ENCODE measurements around the gene SLC22A17.

The SLC22A17 gene

DNA sequence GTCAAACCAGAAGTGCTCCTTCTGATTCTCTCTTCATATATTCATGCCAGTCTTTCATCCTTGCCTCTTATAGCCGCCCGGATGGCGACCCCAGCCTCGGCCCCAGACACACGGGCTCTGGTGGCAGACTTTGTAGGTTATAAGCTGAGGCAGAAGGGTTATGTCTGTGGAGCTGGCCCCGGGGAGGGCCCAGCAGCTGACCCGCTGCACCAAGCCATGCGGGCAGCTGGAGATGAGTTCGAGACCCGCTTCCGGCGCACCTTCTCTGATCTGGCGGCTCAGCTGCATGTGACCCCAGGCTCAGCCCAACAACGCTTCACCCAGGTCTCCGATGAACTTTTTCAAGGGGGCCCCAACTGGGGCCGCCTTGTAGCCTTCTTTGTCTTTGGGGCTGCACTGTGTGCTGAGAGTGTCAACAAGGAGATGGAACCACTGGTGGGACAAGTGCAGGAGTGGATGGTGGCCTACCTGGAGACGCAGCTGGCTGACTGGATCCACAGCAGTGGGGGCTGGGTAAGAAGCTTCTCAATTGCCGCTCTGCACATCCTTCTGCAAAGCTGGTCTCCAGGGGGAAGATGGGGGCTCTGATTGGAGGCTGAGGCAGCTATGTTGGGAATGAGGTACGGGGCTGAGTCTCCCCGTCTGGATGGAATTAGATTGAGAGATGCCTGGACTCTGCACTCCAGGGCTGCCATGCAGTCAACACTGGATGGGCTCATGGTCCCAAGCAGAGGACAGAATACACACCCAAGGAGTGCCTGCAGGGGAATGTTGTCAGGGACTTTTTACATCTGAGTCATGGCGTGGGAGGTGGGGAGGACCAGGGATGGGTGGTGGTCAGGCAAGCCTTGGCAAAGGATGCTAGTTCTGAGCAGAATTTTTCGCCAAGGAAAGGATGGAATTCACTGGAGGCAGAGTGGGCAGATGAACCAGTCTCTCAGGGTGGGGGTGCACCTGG, 44.7 kb downstream of the SLC22A17 start:
- CTCF ChIA-PET, result no interaction called here
- POLR2A ChIA-PET, result interaction anchor here (0.7 to 9.6 kb wide), 5 partner anchors 10 to 21 kb away, joined by 3 to 256 read pairs (median 5); partner anchors contain the start of genes HOMEZ and PABPN1
- TF ChIP-seq ARNT (IDR thresholded peaks at IDR 0.05) (no peak), L3MBTL2 (conservative IDR thresholded peaks at IDR 0.05) (no peak), SP1 (IDR thresholded peaks at IDR 0.05) (no peak), FOXM1 (IDR thresholded peaks at IDR 0.05; ENCODE audit: borderline replicate concordance) (no peak), FOXA1 (IDR thresholded peaks at IDR 0.05) (no peak), BHLHE40 (IDR thresholded peaks at IDR 0.05; ENCODE audit: borderline replicate concordance) (no peak), FOXK2 (IDR thresholded peaks at IDR 0.05) (no peak), ZNF384 (IDR thresholded peaks at IDR 0.05) (no peak), SUZ12 (IDR thresholded peaks at IDR 0.05) (no peak), HDGF (IDR thresholded peaks at IDR 0.05; ENCODE audit: borderline replicate concordance) (no peak), LEF1 (IDR thresholded peaks at IDR 0.05; ENCODE audit: borderline replicate concordance) (no peak), ELF4 (IDR thresholded peaks at IDR 0.05) (no peak), TARDBP (IDR thresholded peaks at IDR 0.05) (no peak), CTBP1 (IDR thresholded peaks at IDR 0.05; ENCODE audit: borderline replicate concordance) (no peak)
- no peak for DNase-seq (ENCODE audit: extremely low spot score)

DNA sequence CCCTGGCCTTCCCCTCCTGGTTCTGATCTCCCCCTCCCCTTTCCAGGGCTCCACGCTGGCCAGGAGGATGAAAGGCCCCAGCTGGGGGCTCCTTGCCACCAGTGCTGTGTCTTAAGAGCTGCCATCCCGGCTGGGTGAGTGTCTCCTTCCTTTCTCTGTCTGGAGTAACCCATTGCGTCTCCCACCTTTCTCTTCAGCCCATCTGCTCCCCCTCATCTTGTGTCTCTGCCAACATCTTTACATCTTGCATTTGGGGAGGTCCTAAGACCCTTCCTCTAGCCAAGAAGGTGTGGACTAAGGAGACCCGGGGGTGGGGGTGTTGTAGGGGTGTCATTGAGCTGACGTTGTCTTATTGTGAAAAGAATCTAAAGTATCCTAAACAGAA, 45.5 kb downstream of the SLC22A17 start:
- DNase-seq (ENCODE audit: extremely low spot score), result no peak
- POLR2A ChIA-PET, result interaction anchor here (0.6 to 9.6 kb wide), 7 partner anchors 9 to 853 kb away, joined by 3 to 256 read pairs (median 5); partner anchors contain the start of genes HOMEZ, PABPN1 and SLC22A17
- CTCF ChIA-PET, result interaction anchor here (2.2 kb wide), 1 partner anchor 14 kb away, joined by 8 read pairs; the partner anchor contains the start of gene PABPN1
- TF ChIP-seq, protein P1, sequence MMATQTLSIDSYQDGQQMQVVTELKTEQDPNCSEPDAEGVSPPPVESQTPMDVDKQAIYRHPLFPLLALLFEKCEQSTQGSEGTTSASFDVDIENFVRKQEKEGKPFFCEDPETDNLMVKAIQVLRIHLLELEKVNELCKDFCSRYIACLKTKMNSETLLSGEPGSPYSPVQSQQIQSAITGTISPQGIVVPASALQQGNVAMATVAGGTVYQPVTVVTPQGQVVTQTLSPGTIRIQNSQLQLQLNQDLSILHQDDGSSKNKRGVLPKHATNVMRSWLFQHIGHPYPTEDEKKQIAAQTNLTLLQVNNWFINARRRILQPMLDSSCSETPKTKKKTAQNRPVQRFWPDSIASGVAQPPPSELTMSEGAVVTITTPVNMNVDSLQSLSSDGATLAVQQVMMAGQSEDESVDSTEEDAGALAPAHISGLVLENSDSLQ (IDR thresholded peaks at IDR 0.05), result no peak
- TF ChIP-seq ARNT (IDR thresholded peaks at IDR 0.05) (no peak), FOXK2 (IDR thresholded peaks at IDR 0.05) (no peak), NFRKB (IDR thresholded peaks at IDR 0.05) (no peak), LEF1 (IDR thresholded peaks at IDR 0.05; ENCODE audit: borderline replicate concordance) (no peak), BHLHE40 (IDR thresholded peaks at IDR 0.05; ENCODE audit: borderline replicate concordance) (no peak), SP1 (IDR thresholded peaks at IDR 0.05) (no peak), CTBP1 (IDR thresholded peaks at IDR 0.05; ENCODE audit: borderline replicate concordance) (no peak), L3MBTL2 (conservative IDR thresholded peaks at IDR 0.05) (no peak), HDGF (IDR thresholded peaks at IDR 0.05; ENCODE audit: borderline replicate concordance) (no peak), TARDBP (IDR thresholded peaks at IDR 0.05) (no peak), FOXM1 (IDR thresholded peaks at IDR 0.05; ENCODE audit: borderline replicate concordance) (no peak), ELF4 (IDR thresholded peaks at IDR 0.05) (no peak), SUZ12 (IDR thresholded peaks at IDR 0.05) (no peak), FOXA1 (IDR thresholded peaks at IDR 0.05) (no peak), ZNF384 (IDR thresholded peaks at IDR 0.05) (no peak)

DNA sequence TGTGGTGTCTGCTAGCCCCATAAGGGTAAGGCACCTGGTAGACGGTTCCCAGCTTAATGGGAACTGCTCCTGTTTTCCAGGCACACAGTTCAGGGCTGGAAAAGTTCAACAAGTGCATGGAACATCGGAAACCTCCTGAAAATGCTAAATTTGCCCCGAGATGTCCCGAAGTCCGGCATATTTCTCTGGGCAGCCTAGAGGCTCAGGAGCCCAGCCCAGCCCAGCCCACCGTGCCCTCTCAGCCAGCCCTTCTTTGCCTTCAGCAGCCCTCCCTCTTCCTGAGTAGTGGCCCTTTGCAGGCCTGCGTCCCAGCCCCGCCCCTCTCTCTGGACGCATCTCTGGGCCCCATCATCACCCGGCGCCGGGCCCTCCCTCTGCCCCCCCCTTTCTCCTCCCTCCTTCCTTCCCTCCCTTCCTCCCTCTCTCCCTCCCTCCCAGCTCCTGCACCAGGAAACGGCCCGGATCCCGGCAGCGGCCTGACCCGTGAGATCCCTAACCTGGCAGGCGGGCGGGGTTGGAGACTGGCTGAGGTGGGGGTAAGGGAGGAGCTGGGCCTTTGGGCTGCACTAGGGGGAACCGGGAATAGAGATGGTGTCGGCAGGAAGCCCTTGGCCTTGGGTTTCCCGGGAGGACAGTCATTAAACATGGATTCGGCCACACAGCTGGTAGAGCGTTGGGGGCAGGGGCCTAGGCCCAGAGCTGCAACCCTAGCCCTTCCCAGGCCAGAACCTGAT, 46.1 kb downstream of the SLC22A17 start, which contains the start of gene BCL2L2:
Gene BCL2L2 (plus strand): TSS at position 422 of the 734 bp plus-strand sequence. CDS start 935 bp downstream, outside the sequence.
- ChIA-PET POLR2A (interaction anchor here (0.6 to 9.6 kb wide), 9 partner anchors 14 to 854 kb away, joined by 3 to 256 read pairs (median 5); partner anchors contain the start of genes HOMEZ, PABPN1 and SLC22A17), CTCF (interaction anchor here (2.2 kb wide), 1 partner anchor 15 kb away, joined by 8 read pairs; the partner anchor contains the start of gene PABPN1)
- peak; percentile 74 for DNase-seq (ENCODE audit: extremely low spot score)

DNA sequence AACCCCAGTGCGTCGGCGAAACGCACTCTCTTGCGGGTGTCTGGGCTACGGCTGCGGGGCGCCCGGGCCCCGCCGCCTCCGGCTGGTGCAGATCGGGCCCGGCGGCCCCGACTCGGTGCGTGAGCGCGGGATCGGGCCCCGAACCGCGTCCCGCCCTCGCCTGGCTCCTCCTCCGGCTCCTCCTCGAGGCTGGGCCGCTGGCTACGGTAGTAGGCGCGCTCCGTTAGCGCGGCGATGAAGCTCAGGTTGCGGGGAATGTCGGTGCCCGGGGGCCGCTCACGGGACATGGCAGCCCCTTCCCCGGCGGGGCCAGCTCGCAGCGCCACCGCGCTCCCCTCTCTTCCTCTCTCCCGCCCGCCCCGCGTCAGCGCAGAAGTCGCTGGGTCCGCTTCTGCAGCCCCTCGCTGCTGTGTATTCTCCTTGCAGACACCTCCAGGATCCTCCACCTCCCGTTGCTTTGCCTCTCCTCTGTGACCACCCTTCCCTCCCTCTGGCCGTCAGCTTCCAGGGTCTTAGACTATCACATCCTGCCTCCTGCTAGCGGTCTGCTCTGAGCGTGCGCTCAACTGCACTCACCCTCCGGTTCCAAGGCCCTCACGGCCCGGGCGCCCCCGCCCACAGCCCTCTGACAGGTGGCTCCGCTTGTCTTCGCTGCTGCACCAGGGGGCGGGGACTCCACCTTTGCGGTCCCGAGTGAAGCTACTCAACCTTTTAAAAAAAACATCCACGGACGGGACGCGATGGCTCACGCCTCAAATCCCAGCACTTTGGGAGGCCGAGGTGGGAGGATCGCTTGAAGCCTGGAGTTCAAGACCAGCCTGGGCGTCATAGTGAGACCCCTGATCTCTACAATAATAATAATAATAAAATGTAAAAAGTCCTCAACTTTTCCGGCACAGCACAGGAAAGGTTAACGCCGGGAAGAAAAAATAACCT, 50.1 kb downstream of the SLC22A17 start, which contains the start of gene PPP1R3E:
Gene PPP1R3E (minus strand): TSS at position 570 of the 936 bp plus-strand sequence. CDS start 283 bp downstream, at position 287.
- no peak for TF ChIP-seq NFRKB (IDR thresholded peaks at IDR 0.05)
- peak; percentile 73 for TF ChIP-seq L3MBTL2 (conservative IDR thresholded peaks at IDR 0.05)
- ChIA-PET CTCF (interaction anchor here (1.1 kb wide), 1 partner anchor 234 kb away, joined by 3 read pairs; no protein-coding TSS in a partner anchor), POLR2A (interaction anchor here (0.6 to 9.6 kb wide), 20 partner anchors 9 to 812 kb away, joined by 3 to 256 read pairs (median 4); partner anchors contain the start of genes ACIN1, C14orf119, DCAF11 and HOMEZ)
- peak; percentile 33 for DNase-seq (ENCODE audit: extremely low spot score)

More for the DNA sequence above, 46.1 kb downstream of the SLC22A17 start, which contains the start of gene BCL2L2:
- TF ChIP-seq SP1 (IDR thresholded peaks at IDR 0.05), result no peak
- TF ChIP-seq L3MBTL2 (conservative IDR thresholded peaks at IDR 0.05), result no peak
- TF ChIP-seq FOXA1 (IDR thresholded peaks at IDR 0.05), result no peak
- TF ChIP-seq ELF4 (IDR thresholded peaks at IDR 0.05), result no peak
- TF ChIP-seq TARDBP (IDR thresholded peaks at IDR 0.05), result no peak
- TF ChIP-seq ZNF384 (IDR thresholded peaks at IDR 0.05), result no peak
- no peak for TF ChIP-seq SUZ12 (IDR thresholded peaks at IDR 0.05)
- no peak for TF ChIP-seq BHLHE40 (IDR thresholded peaks at IDR 0.05; ENCODE audit: borderline replicate concordance)
- no peak for TF ChIP-seq NFRKB (IDR thresholded peaks at IDR 0.05)
- no peak for TF ChIP-seq HDGF (IDR thresholded peaks at IDR 0.05; ENCODE audit: borderline replicate concordance)
- TF ChIP-seq FOXM1 (IDR thresholded peaks at IDR 0.05; ENCODE audit: borderline replicate concordance), result no peak
- TF ChIP-seq CTBP1 (IDR thresholded peaks at IDR 0.05; ENCODE audit: borderline replicate concordance), result no peak
- TF ChIP-seq FOXK2 (IDR thresholded peaks at IDR 0.05), result no peak

DNA sequence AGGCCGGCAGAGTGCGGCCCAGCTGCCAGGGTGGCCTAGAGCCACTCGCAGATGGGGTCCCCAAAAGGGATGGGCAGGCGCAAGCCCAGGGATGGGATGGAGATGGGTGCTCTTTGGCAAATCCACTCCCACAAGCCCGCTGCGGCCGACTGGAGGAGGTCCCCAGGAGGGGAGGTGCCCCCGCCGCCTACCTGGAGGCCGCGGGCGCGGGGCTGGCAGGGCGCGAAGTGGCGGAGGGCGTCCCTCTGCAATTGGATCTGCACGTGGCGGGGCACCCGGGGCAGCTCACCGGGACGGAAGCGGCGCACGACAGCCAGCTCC, 50.8 kb downstream of the SLC22A17 start:
- peak; percentile 87 for TF ChIP-seq L3MBTL2 (conservative IDR thresholded peaks at IDR 0.05)
- TF ChIP-seq LEF1 (IDR thresholded peaks at IDR 0.05; ENCODE audit: borderline replicate concordance), result no peak
- no peak for DNase-seq (ENCODE audit: extremely low spot score)
- CTCF ChIA-PET, result interaction anchor here (1.2 kb wide), 1 partner anchor 15 kb away, joined by 4 read pairs; the partner anchor contains the start of gene HOMEZ
- POLR2A ChIA-PET, result interaction anchor here (0.7 to 9.6 kb wide), 16 partner anchors 9 to 812 kb away, joined by 3 to 256 read pairs (median 6); partner anchors contain the start of genes ACIN1, C14orf119, DCAF11 and HOMEZ

All from HEK293T (cell line).